Measurements from ENCODE around the gene SPACDR. TPM values are rescaled to one million over a fixed set of nuclear protein-coding genes. Genes with fewer than 3 reads are reported as not detected.
A peak's percentile ranks its signal among the peaks of the same experiment; 100 is the strongest.

Gene SPACDR
- total and polyA plus RNA-seq, 5 donors from 2014 or later: 0.32 to 3.7 (median 0.32) TPM; not detected in 2

DNA sequence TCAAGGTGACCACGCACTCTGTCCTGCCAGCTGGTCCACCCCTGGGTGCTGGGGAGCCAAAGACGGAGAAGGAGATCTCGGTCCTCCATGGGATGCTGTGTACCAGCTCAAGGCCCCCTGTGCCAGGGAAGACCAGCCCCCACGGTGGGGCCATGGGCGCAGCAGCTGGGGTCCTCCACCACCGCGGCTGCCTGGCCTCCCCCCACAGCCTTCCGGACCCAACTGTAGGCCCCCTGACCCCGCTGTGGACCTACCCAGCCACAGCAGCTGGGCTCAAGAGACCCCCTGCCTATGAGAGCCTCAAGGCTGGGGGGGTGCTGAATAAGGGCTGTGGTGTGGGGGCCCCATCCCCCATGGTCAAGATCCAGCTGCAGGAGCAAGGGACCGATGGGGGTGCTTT, 25.1 kb upstream of the SPACDR start:
- H3K36me3 Mint-ChIP-seq: no peaks in the 10 kb centered on the region
- Histone ChIP-seq H3K9me3 (ENCODE audit: control insufficient read depth in 2 of 2, low read length in 2 of 2) (no peaks in the 10 kb centered on the region), H3K4me3 (ENCODE audit: low read depth, low read length) (no peak overlapping the region), H3K36me3 (ENCODE audit: control insufficient read depth, insufficient read depth, low read length) (no peaks in the 10 kb centered on the region), H3K4me1 (ENCODE audit: control insufficient read depth, insufficient read depth, low read length, poor library complexity, severe bottlenecking) (peaks cover 13% of the 10 kb centered on the region), H3K27ac (ENCODE audit: insufficient read depth, low read length, poor library complexity, severe bottlenecking) (no peak overlapping the region), H3K27me3 (ENCODE audit: control insufficient read depth, insufficient read depth, low read length) (no peaks in the 10 kb centered on the region)
- H3K4me3 Mint-ChIP-seq: no peak overlapping the region
- H3K9me3 Mint-ChIP-seq: no peaks in the 10 kb centered on the region
- DNase-seq: no peak
- no peak overlapping the region for H3K27ac Mint-ChIP-seq
- H3K4me1 Mint-ChIP-seq: peaks cover 0 to 29% (median 4%) of the 10 kb centered on the region in 4 donors
- no peak for ATAC-seq (ENCODE audit: low read depth in 2 of 2)
- H3K27me3 Mint-ChIP-seq: peaks cover 10% of the 10 kb centered on the region

DNA sequence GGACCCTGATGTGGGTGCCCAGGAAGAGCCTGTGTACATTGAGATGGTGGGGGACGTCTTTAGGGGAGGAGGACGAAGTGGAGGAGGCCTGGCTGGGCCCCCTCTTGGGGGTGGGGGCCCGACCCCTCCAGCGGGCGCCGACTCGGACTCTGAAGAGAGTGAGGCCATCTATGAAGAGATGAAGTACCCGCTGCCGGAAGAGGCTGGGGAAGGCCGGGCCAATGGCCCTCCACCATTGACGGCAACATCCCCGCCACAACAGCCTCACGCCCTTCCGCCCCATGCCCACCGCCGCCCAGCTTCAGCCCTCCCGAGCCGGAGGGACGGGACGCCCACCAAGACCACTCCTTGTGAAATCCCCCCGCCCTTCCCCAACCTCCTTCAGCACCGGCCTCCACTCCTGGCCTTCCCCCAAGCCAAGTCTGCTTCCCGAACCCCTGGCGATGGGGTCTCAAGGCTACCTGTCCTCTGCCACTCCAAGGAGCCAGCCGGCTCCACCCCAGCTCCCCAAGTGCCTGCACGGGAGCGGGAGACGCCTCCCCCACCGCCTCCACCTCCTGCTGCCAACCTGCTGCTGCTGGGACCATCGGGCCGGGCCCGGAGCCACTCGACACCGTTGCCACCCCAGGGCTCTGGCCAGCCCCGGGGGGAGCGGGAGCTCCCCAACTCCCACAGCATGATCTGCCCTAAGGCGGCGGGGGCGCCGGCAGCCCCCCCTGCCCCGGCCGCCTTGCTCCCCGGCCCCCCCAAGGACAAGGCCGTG, 24.5 kb upstream of the SPACDR start:
- Histone ChIP-seq H3K27ac (ENCODE audit: insufficient read depth, low read length, poor library complexity, severe bottlenecking) (no peak overlapping the region), H3K4me1 (ENCODE audit: control insufficient read depth, insufficient read depth, low read length, poor library complexity, severe bottlenecking) (peaks cover 10% of the 10 kb centered on the region), H3K27me3 (ENCODE audit: control insufficient read depth, insufficient read depth, low read length) (no peaks in the 10 kb centered on the region), H3K9me3 (ENCODE audit: control insufficient read depth in 2 of 2, low read length in 2 of 2) (no peaks in the 10 kb centered on the region), H3K4me3 (ENCODE audit: low read depth, low read length) (no peak overlapping the region), H3K36me3 (ENCODE audit: control insufficient read depth, insufficient read depth, low read length) (no peaks in the 10 kb centered on the region)
- H3K4me3 Mint-ChIP-seq: no peak overlapping the region
- no peak for DNase-seq
- peaks cover 10% of the 10 kb centered on the region for H3K27me3 Mint-ChIP-seq
- peaks cover 0 to 26% (median 4%) of the 10 kb centered on the region in 4 donors for H3K4me1 Mint-ChIP-seq
- H3K36me3 Mint-ChIP-seq: no peaks in the 10 kb centered on the region
- no peak overlapping the region for H3K27ac Mint-ChIP-seq
- no peaks in the 10 kb centered on the region for H3K9me3 Mint-ChIP-seq
- ATAC-seq (ENCODE audit: low read depth in 2 of 2): no peak

DNA sequence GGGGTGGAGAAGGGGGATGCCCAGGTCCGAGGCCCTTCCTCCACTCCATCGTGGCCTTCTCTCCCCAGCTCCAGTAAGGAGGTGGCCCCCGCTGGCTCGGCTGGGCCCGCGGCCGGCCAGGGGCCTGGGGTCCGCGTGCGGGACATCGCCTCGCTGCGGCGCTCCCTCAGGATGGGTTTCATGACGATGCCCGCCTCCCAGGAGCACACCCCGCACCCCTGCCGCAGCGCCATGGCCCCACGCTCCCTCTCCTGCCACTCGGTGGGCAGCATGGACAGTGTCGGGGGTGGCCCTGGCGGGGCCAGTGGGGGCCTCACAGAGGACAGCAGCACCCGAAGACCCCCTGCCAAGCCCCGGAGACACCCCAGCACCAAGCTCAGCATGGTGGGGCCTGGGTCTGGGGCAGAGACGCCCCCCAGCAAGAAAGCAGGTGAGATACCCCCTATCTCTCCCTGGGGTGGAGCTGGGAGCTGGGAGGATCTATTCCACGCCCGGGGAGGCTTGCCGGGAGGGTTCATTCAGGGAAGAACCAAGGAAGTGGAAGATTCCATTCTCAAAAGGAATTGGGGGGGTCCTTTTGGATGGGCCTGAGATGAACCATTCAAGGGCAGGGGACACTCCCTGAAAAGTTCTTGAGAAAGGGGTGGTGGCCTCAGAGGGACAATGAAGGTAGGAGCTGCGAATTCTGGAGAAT, 22.8 kb upstream of the SPACDR start:
- Histone ChIP-seq H3K27ac (ENCODE audit: insufficient read depth, low read length, poor library complexity, severe bottlenecking) (no peak overlapping the region), H3K27me3 (ENCODE audit: control insufficient read depth, insufficient read depth, low read length) (no peaks in the 10 kb centered on the region), H3K9me3 (ENCODE audit: control insufficient read depth in 2 of 2, low read length in 2 of 2) (no peaks in the 10 kb centered on the region), H3K36me3 (ENCODE audit: control insufficient read depth, insufficient read depth, low read length) (no peaks in the 10 kb centered on the region), H3K4me3 (ENCODE audit: low read depth, low read length) (no peak overlapping the region), H3K4me1 (ENCODE audit: control insufficient read depth, insufficient read depth, low read length, poor library complexity, severe bottlenecking) (peaks cover 17% of the 10 kb centered on the region)
- H3K27me3 Mint-ChIP-seq: peaks cover 10% of the 10 kb centered on the region
- no peak for ATAC-seq (ENCODE audit: low read depth in 2 of 2)
- DNase-seq: no peak
- peak overlapping the region in 1 of 3 donors; percentile 83 for H3K27ac Mint-ChIP-seq
- no peaks in the 10 kb centered on the region for H3K9me3 Mint-ChIP-seq
- H3K4me3 Mint-ChIP-seq: no peak overlapping the region
- H3K36me3 Mint-ChIP-seq: no peaks in the 10 kb centered on the region
- H3K4me1 Mint-ChIP-seq: peaks cover 0 to 25% (median 6%) of the 10 kb centered on the region in 4 donors

DNA sequence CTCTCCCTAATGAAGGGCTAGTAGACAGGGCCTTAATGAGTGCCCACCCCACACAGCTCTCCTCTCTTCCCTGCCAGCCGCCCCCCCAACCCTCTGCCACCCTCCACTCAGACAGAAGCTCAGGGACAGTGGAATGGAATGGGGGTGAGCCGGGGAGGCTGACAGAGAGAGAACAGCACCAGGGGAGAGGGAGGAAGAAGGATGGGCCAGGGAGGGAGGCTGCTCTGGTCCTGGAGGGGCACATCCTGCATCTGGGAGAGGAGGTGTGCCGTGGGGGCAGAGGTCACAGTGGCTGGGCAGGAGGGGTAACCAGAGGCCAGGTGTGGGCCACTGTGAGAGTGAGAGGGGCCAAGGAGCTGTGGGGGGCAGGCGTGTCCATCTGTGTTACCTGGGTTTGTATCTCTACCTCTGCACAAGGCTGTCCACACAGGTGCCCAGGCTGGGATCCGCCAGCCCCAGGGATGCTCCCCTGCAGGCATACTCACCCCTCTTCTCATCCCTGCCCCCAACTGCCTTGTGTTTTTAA, 22.1 kb upstream of the SPACDR start:
- H3K27me3 Mint-ChIP-seq: peaks cover 4% of the 10 kb centered on the region
- no peaks in the 10 kb centered on the region for H3K36me3 ChIP-seq (ENCODE audit: control insufficient read depth, insufficient read depth, low read length)
- DNase-seq: no peak
- H3K4me1 Mint-ChIP-seq: peaks cover 0 to 30% (median 9%) of the 10 kb centered on the region in 4 donors
- no peaks in the 10 kb centered on the region for H3K36me3 Mint-ChIP-seq
- H3K4me3 Mint-ChIP-seq: peak overlapping the region in 1 of 4 donors; percentile 74
- H3K9me3 Mint-ChIP-seq: no peaks in the 10 kb centered on the region
- no peak overlapping the region for H3K4me3 ChIP-seq (ENCODE audit: low read depth, low read length)
- no peaks in the 10 kb centered on the region for H3K9me3 ChIP-seq (ENCODE audit: control insufficient read depth in 2 of 2, low read length in 2 of 2)
- no peaks in the 10 kb centered on the region for H3K27me3 ChIP-seq (ENCODE audit: control insufficient read depth, insufficient read depth, low read length)
- no peak for ATAC-seq (ENCODE audit: low read depth in 2 of 2)
- no peak overlapping the region for H3K27ac ChIP-seq (ENCODE audit: insufficient read depth, low read length, poor library complexity, severe bottlenecking)
- H3K27ac Mint-ChIP-seq: peak overlapping the region in 2 of 3 donors; percentile 23 to 86
- peaks cover 17% of the 10 kb centered on the region for H3K4me1 ChIP-seq (ENCODE audit: control insufficient read depth, insufficient read depth, low read length, poor library complexity, severe bottlenecking)

DNA sequence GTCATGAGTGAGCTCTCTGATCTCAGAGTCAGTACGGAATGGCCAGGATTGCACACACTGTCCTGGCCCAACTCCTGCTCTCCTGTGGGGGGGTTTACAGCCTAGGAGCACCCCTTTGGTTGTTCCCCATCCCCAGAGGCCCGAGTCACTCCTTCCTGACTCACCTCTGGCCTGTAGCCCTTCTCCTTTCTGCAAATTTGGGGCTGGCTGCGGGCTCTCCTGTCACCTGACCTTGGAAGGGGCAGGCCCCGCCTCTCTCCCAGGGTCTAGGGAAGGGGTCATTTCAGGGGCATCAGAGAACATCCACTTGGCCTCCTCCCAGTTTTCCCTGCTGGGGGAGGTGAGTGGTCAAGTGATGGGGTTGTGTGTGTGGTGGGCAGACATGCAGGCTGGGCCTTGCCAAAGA, 21.4 kb upstream of the SPACDR start:
- peak overlapping the region in 2 of 4 donors; percentile 56 to 74 for H3K4me3 Mint-ChIP-seq
- DNase-seq: no peak

DNA sequence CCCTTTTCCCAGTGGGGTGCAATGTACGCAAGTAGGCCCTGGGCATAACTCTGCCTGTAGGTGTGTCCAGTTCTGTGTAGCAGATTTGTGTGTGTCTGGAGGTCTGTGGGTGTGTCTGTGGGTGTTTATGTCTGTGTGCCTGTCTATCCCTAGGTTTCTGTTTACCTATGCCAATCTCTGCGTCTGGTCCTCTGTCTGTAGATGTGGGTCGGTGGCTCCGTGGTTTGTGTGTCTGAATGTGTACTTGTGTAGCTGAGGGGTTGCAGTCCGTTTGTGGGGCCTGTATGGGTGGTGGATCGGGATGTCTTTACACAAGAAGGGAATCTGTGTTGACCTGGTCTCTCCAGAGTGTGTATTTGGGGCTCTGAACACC, 20.6 kb upstream of the SPACDR start:
- Histone ChIP-seq H3K4me1 (ENCODE audit: control insufficient read depth, insufficient read depth, low read length, poor library complexity, severe bottlenecking) (peaks cover 19% of the 10 kb centered on the region), H3K9me3 (ENCODE audit: control insufficient read depth in 2 of 2, low read length in 2 of 2) (no peaks in the 10 kb centered on the region), H3K4me3 (ENCODE audit: low read depth, low read length) (no peak overlapping the region), H3K27me3 (ENCODE audit: control insufficient read depth, insufficient read depth, low read length) (no peaks in the 10 kb centered on the region), H3K27ac (ENCODE audit: insufficient read depth, low read length, poor library complexity, severe bottlenecking) (no peak overlapping the region), H3K36me3 (ENCODE audit: control insufficient read depth, insufficient read depth, low read length) (no peaks in the 10 kb centered on the region)
- H3K9me3 Mint-ChIP-seq: no peaks in the 10 kb centered on the region
- no peaks in the 10 kb centered on the region for H3K36me3 Mint-ChIP-seq
- ATAC-seq (ENCODE audit: low read depth in 2 of 2) (no peak), DNase-seq (no peak)
- peak overlapping the region in 2 of 3 donors; percentile 55 to 61 for H3K27ac Mint-ChIP-seq
- H3K4me1 Mint-ChIP-seq: peaks cover 0 to 28% (median 8%) of the 10 kb centered on the region in 4 donors
- H3K4me3 Mint-ChIP-seq: peak overlapping the region; percentile 48 to 76 (median 67)
- H3K27me3 Mint-ChIP-seq: peaks cover 4% of the 10 kb centered on the region

More for the DNA sequence above, 21.4 kb upstream of the SPACDR start:
- Mint-ChIP-seq H3K27me3 (peaks cover 4% of the 10 kb centered on the region), H3K4me1 (peaks cover 0 to 30% (median 9%) of the 10 kb centered on the region in 4 donors), H3K27ac (no peak overlapping the region), H3K9me3 (no peaks in the 10 kb centered on the region), H3K36me3 (no peaks in the 10 kb centered on the region)
- Histone ChIP-seq H3K36me3 (ENCODE audit: control insufficient read depth, insufficient read depth, low read length) (no peaks in the 10 kb centered on the region), H3K4me1 (ENCODE audit: control insufficient read depth, insufficient read depth, low read length, poor library complexity, severe bottlenecking) (peaks cover 17% of the 10 kb centered on the region), H3K4me3 (ENCODE audit: low read depth, low read length) (no peak overlapping the region), H3K9me3 (ENCODE audit: control insufficient read depth in 2 of 2, low read length in 2 of 2) (no peaks in the 10 kb centered on the region), H3K27me3 (ENCODE audit: control insufficient read depth, insufficient read depth, low read length) (no peaks in the 10 kb centered on the region), H3K27ac (ENCODE audit: insufficient read depth, low read length, poor library complexity, severe bottlenecking) (no peak overlapping the region)
- no peak for ATAC-seq (ENCODE audit: low read depth in 2 of 2)

DNA sequence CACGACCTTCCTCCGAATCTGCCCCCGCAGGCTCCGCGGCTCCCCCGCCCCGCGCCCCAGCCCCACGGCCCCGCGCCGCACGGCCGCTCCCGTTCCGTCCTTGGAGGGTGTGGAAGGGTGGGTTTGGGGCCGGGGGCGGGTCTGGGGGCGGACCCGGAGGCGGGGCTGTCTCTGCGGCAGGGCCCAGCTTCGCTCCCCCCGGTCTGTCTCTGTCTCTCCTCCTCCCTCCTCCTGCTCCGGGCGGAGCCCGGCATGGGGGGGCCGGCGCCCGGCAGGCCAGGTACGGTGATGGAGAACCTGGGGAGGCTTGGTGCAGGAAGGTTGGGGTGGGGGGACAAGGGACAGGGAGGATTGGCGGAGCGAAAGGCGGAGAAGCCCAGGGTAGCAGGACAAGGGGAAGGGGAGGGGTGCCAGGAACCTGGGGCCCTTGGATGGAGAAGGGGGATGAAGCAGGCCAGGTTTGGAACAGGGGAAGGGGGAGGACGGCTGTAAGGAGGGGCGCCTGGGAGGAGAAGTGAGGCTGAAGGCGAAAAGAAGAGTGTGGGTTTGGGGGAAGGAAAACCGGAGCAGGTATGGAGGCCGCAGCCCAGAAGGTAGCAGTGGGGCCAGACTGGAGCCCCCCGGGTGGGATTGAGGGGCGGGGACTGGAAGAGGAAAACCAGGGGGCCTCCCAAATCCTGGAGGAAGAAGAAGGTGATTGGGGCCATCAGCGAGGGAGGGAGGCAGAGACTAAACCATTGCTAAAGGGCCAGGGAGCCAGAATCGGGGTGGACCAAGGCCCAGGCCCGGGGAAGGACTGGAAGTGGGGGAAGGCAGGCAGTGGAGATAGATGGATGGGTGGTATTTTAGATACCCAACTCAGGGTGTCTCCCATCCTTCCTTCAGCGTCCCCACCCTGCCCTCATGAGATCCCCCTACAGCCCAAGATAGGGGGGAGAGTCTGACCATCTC, 19.9 kb upstream of the SPACDR start, which contains the start of gene NYAP1:
NYAP1 (plus strand) TSS at position 206 of the 951 bp plus-strand sequence. CDS start 1,385 bp downstream, outside the sequence.
- H3K4me3 ChIP-seq (ENCODE audit: low read depth, low read length): peak within 1 kb of the TSS; percentile 17
- ATAC-seq (ENCODE audit: low read depth in 2 of 2) (peak; percentile 27 to 28), DNase-seq (peak in 2 of 3 donors; percentile 52 to 58)
- Mint-ChIP-seq H3K27me3 (peaks cover 8% of the 10 kb centered on the region), H3K36me3 (no peaks in the 10 kb centered on the region), H3K27ac (peak within 1 kb of the TSS; percentile 82 to 87 (median 87)), H3K4me3 (peak within 1 kb of the TSS; percentile 78 to 88 (median 85)), H3K4me1 (peaks cover 0 to 30% (median 13%) of the 10 kb centered on the region in 4 donors), H3K9me3 (no peaks in the 10 kb centered on the region)
- peaks cover 24% of the 10 kb centered on the region for H3K4me1 ChIP-seq (ENCODE audit: control insufficient read depth, insufficient read depth, low read length, poor library complexity, severe bottlenecking)
- no peaks in the 10 kb centered on the region for H3K36me3 ChIP-seq (ENCODE audit: control insufficient read depth, insufficient read depth, low read length)
- H3K9me3 ChIP-seq (ENCODE audit: control insufficient read depth in 2 of 2, low read length in 2 of 2): no peaks in the 10 kb centered on the region
- peak within 1 kb of the TSS; percentile 28 for H3K27ac ChIP-seq (ENCODE audit: insufficient read depth, low read length, poor library complexity, severe bottlenecking)
- H3K27me3 ChIP-seq (ENCODE audit: control insufficient read depth, insufficient read depth, low read length): no peaks in the 10 kb centered on the region
